HepG2 (cell line): ENCODE data around the gene PHKG1. TPM values are rescaled to one million over a fixed set of nuclear protein-coding genes. Genes with fewer than 3 reads are reported as not detected.
A peak's percentile ranks its signal among the peaks of the same experiment; 100 is the strongest.

ENCODE experiments used
- HNRNPL ChIP-seq: fragments of 200-400 bp; formaldehyde crosslinking; IDR thresholded peaks from 2 replicates; pipeline ENCODE4 v1.6.1; 2017; ENCODE audit warnings: mild to moderate bottlenecking, low read depth, low read length
- HNRNPLL ChIP-seq: fragments of 200-400 bp; formaldehyde crosslinking; IDR thresholded peaks from 2 replicates; pipeline ENCODE4 v1.6.1; 2017; ENCODE audit warnings: mild to moderate bottlenecking, low read depth, low read length; ENCODE audit not compliant: poor library complexity, severe bottlenecking
- HNRNPUL1 ChIP-seq: fragments of 200-400 bp; formaldehyde crosslinking; IDR thresholded peaks from 2 replicates; pipeline ENCODE4 v1.6.1; 2017; ENCODE audit warnings: low read depth, mild to moderate bottlenecking, low read length, moderate library complexity
- MBD4 ChIP-seq: IDR thresholded peaks from 2 replicates; pipeline ENCODE4 v1.6.1; 2012; ENCODE audit warnings: low read length, inconsistent platforms, borderline replicate concordance
- RERE ChIP-seq: IDR thresholded peaks from 2 replicates; pipeline ENCODE4 v1.6.1; 2016; ENCODE audit warnings: low read depth, missing genetic modification reagents, missing compliant biosample characterization
- SAP130 ChIP-seq: IDR thresholded peaks from 2 replicates; pipeline ENCODE4 v1.6.1; 2016; ENCODE audit warnings: low read depth
- ZNF121 ChIP-seq: sonication (generic); formaldehyde crosslinking; IDR thresholded peaks from 2 replicates; pipeline ENCODE4 v1.5.0; 2020; ENCODE audit warnings: mild to moderate bottlenecking, missing genetic modification reagents
- ZNF205 ChIP-seq: IDR thresholded peaks from 2 replicates; pipeline ENCODE4 v1.6.1; 2018; ENCODE audit warnings: missing biosample characterization, missing genetic modification reagents
- ZNF737 ChIP-seq: sonication (generic); formaldehyde crosslinking; IDR thresholded peaks from 2 replicates; pipeline ENCODE4 v1.5.0; 2020; ENCODE audit warnings: missing genetic modification reagents, mild to moderate bottlenecking, borderline replicate concordance
- polyA plus RNA-seq, 8 experiments: library from polyadenylated mRNA; depleted of rRNA in 3 of 8; stranded (reverse) in 7 of 8; unstranded in 1 of 8; fragments of >200 nt; fragmentation: Illumina TruSeq in 4 of 8; extraction: Trizol in 4 of 8; gene quantifications; 2 replicates each; pipeline versions ENCODE4 v1.2.1 to v1.2.3, GENCODE V29; 2011 to 2016; ENCODE audit warnings: low read depth in 4 of 8, missing spikeins in 1 of 8, mixed read lengths in 1 of 8; ENCODE audit not compliant: insufficient read depth in 1 of 8
- total RNA-seq, 5 experiments: library from RNA; depleted of rRNA; stranded (reverse); fragments of >200 nt; fragmentation: Illumina TruSeq; extraction: Trizol; gene quantifications; 2 replicates each; pipeline ENCODE4 v1.2.3, GENCODE V29; 2016; ENCODE audit warnings: low read depth in 1 of 5
- TF ChIP-seq, protein P1 (sequence below): sonication (generic); formaldehyde crosslinking; IDR thresholded peaks from 2 replicates; pipeline ENCODE4 v1.4.0; 2020; ENCODE audit warnings: mild to moderate bottlenecking, missing genetic modification reagents
- TF ChIP-seq, protein P2 (sequence below): fragments of 450-650 bp; IDR thresholded peaks from 2 replicates; pipeline ENCODE4 v1.6.1; 2017
- TF ChIP-seq, protein P3 (sequence below): sonication (generic); formaldehyde crosslinking; IDR thresholded peaks from 2 replicates; pipeline ENCODE4 v1.5.0; 2020; ENCODE audit warnings: mild to moderate bottlenecking, missing genetic modification reagents
- TF ChIP-seq, protein P4 (sequence below): sonication (generic); formaldehyde crosslinking; IDR thresholded peaks from 2 replicates; pipeline ENCODE4 v1.4.0; 2020; ENCODE audit warnings: missing genetic modification reagents

PHKG1 gene
- total and polyA plus RNA-seq, 2 of the 13 experiments (the other 11 are each of a cell fraction or from before 2014, with no cell fraction given) = 0.44 to 0.71 TPM

- TF ChIP-seq RERE (CRISPR knock-in tag) (no peak), HNRNPLL (peak; percentile 80), MBD4 (peak; percentile 47; the same call in 1 of the 2 replicates), ZNF205 (CRISPR knock-in tag) (no peak; the same call in 1 of the 2 replicates), HNRNPUL1 (no peak), ZNF121 (0 out of 2 replicates have a peak, but pooled peaks have one; percentile 22), SAP130 (peak; percentile 91), HNRNPL (no peak), ZNF737 (no peak)
- TF ChIP-seq, protein P1, sequence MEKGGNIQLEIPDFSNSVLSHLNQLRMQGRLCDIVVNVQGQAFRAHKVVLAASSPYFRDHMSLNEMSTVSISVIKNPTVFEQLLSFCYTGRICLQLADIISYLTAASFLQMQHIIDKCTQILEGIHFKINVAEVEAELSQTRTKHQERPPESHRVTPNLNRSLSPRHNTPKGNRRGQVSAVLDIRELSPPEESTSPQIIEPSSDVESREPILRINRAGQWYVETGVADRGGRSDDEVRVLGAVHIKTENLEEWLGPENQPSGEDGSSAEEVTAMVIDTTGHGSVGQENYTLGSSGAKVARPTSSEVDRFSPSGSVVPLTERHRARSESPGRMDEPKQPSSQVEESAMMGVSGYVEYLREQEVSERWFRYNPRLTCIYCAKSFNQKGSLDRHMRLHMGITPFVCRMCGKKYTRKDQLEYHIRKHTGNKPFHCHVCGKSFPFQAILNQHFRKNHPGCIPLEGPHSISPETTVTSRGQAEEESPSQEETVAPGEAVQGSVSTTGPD (CRISPR knock-in tag) = 0 out of 2 replicates have a peak, but pooled peaks have one; percentile 36
- TF ChIP-seq, protein P2, sequence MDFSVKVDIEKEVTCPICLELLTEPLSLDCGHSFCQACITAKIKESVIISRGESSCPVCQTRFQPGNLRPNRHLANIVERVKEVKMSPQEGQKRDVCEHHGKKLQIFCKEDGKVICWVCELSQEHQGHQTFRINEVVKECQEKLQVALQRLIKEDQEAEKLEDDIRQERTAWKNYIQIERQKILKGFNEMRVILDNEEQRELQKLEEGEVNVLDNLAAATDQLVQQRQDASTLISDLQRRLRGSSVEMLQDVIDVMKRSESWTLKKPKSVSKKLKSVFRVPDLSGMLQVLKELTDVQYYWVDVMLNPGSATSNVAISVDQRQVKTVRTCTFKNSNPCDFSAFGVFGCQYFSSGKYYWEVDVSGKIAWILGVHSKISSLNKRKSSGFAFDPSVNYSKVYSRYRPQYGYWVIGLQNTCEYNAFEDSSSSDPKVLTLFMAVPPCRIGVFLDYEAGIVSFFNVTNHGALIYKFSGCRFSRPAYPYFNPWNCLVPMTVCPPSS = no peak
- TF ChIP-seq, protein P3, sequence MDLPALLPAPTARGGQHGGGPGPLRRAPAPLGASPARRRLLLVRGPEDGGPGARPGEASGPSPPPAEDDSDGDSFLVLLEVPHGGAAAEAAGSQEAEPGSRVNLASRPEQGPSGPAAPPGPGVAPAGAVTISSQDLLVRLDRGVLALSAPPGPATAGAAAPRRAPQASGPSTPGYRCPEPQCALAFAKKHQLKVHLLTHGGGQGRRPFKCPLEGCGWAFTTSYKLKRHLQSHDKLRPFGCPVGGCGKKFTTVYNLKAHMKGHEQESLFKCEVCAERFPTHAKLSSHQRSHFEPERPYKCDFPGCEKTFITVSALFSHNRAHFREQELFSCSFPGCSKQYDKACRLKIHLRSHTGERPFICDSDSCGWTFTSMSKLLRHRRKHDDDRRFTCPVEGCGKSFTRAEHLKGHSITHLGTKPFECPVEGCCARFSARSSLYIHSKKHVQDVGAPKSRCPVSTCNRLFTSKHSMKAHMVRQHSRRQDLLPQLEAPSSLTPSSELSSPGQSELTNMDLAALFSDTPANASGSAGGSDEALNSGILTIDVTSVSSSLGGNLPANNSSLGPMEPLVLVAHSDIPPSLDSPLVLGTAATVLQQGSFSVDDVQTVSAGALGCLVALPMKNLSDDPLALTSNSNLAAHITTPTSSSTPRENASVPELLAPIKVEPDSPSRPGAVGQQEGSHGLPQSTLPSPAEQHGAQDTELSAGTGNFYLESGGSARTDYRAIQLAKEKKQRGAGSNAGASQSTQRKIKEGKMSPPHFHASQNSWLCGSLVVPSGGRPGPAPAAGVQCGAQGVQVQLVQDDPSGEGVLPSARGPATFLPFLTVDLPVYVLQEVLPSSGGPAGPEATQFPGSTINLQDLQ = peak; percentile 93
- TF ChIP-seq, protein P4, sequence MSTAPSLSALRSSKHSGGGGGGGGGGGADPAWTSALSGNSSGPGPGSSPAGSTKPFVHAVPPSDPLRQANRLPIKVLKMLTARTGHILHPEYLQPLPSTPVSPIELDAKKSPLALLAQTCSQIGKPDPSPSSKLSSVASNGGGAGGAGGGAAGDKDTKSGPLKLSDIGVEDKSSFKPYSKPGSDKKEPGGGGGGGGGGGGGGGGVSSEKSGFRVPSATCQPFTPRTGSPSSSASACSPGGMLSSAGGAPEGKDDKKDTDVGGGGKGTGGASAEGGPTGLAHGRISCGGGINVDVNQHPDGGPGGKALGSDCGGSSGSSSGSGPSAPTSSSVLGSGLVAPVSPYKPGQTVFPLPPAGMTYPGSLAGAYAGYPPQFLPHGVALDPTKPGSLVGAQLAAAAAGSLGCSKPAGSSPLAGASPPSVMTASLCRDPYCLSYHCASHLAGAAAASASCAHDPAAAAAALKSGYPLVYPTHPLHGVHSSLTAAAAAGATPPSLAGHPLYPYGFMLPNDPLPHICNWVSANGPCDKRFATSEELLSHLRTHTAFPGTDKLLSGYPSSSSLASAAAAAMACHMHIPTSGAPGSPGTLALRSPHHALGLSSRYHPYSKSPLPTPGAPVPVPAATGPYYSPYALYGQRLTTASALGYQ = no peak; the same call in 1 of the 2 replicates
Measured at GRCh38 chr7:56063882-56064625, 28.7 kb downstream of the PHKG1 start, which contains the start of gene SUMF2 (continued).
